UCSD-AML1 (cell line): ENCODE results near the gene OBP2A.
"Not testable (repeated sequence)": the region's sequence is repeated elsewhere in the genome, so short reads cannot be mapped to it uniquely, and the experiment has no call there.

Experiments used
- DNase-seq: peaks from one replicate; lab custom pipeline; 2025; ENCODE audit not compliant: unreplicated experiment; lab: John Stamatoyannopoulos, UW

The OBP2A gene

DNA sequence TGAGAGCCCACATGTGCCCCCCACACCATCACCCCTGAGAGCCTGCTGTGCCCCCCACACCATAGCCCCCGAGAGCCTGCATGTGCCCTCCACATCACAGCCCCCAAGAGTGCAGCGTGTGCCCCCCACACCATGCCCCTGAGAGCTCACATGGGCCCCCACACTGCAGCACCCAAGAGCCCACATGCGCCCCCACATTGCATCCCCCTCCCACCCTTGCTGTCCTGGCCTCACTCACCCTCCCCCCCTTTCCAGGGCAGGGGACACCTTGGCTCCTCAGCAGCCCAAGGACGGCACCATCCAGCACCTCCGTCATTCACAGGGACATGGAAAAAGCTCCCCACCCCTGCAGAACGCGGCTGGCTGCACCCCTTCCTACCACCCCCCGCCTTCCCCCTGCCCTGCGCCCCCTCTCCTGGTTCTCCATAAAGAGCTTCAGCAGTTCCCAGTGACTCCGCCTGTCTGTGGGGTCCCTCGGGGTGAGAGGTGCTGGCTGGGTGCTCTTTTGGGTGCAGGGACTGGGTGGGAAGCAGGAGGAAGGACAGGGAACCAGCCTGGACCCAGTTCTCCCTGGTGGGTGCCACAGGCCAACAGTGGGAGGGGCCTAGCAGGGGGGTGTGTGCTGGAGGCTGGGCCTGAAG is 19.7 kb upstream of the OBP2A start:
- no peak for DNase-seq

DNA sequence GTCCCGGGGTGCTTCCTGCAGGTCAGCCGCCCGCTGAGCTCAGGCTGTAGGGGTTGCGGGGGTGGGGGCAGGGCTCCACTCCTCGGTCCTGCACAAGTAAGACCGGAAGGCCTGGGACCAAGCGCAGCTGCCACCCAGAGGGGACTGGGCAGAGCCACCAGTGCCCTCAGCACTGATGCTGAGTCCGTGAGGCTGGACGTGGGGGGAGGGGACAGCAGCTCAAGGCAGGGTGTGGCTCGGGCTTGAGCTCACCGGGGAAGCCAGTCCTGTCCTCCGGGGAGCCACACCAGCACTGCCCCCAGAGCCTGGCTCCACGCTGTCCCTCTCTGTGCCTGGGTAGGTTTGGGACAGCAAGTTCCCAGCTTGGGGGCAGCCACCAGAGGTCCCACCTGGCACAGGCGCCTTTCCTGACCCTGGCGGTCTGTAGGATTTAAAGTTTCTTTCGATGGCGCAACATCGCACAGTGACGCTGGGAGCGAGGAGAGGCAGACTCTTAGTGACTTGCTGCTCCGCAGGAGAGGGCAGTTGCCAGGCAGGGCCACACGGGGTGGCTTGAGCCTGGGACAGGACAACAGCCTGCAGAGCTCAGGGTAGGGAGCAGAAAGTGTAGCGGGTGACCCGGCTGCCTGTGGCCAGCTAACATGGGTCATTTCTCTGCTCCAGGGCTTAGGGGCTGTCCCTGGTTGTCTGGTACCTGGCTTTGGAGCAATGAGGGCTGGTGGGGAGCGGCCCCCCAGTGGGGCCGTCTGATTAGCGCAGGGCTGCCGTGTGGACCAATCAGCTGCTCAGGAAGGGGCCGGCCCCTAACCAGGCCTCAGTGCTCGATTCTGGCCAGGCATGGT is 19.0 kb upstream of the OBP2A start:
- DNase-seq, result no peak

GRCh38 chr9:135528842-135529435 is 17.0 kb upstream of the OBP2A start:
- DNase-seq, result not testable (repeated sequence)

DNA sequence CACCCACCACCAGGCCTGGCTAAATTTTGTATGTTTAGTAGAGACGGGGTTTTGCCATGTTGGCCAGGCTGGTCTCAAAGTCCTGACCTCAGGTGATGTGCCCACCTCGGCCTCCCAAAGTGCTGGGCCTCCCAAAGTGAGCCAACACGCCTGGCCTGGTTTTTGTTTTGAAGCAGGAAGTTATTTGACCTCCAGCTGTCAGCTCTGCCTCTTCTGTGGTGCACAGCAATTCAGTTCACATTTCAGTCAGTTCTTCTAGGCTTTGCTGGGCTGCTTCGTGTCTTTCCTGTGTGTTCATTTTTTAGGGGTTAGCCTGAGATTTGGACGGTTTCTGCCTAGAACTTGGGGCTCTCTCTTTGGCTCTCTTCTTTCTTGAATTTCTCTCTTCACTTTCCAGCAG is 15.8 kb upstream of the OBP2A start:
- DNase-seq, result no peak

DNA sequence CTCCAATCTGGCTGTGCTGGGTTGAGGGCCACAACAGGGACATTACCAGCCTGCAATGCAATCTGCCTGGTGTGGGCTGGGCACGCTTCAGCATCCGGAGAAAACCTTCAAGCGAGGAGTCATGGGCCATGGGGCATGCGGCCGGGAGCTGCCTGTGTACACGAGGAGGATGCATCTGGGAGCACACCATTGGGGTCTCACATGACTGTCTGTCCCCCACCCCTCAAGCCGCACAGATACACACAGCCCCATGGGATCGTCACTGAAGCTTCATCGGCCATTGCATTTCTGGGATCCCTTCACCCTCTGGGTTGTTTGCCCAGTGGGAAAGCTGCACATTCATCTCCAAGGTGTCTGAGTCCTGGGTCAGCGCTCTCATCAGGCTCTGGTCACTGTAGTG is 14.8 kb upstream of the OBP2A start:
- no peak for DNase-seq

DNA sequence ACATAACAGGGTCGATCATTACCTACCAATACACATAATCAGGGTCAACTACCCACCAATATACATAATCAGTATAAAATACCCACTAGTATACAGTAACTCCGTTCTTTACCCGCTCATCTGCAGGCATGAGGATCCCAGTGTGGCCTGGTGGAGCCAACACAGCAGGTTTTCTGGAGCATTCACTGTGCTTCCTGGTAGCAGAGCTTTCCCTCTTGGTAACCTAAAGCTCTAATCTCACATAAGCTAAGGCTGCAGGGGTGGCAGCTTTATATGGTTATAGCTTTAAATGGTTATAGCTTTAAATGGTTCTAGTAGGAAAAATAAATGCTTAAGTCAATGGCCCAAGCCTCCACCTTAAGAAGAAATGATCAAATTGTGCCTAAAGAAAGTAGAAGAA is 12.8 kb upstream of the OBP2A start:
- DNase-seq, result no peak

GRCh38 chr9:135533674-135534073 is 12.3 kb upstream of the OBP2A start:
- DNase-seq, result no peak

DNA sequence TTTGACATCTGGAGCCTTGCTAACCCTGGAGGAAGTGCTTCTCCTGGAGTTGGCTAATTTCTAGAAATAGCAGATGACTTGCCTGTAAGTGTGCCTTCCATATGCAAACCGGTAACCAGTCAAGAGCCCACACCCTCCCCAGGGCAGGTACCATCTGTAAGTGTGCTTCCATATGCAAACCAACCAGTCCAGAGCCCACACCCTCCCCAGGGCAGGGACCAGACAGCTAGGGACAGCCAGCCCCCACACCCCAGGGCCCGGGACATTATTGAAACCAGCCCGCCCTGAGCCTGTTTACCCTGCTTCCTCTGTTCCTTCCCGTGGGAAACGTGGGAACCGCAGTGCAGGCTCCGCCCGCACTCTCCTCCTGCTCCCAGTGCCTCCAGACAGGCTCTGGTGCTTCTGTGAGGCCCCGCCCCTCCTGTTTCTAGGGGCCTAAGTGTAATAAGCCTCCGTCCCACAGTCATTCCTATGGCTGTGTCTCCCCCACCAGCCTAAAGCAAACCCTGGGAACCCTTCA is 11.7 kb upstream of the OBP2A start:
- DNase-seq, result not testable (repeated sequence)

- not testable (repeated sequence) for DNase-seq
Measured at GRCh38 chr9:135534826-135535225, 11.1 kb upstream of the OBP2A start.

DNA sequence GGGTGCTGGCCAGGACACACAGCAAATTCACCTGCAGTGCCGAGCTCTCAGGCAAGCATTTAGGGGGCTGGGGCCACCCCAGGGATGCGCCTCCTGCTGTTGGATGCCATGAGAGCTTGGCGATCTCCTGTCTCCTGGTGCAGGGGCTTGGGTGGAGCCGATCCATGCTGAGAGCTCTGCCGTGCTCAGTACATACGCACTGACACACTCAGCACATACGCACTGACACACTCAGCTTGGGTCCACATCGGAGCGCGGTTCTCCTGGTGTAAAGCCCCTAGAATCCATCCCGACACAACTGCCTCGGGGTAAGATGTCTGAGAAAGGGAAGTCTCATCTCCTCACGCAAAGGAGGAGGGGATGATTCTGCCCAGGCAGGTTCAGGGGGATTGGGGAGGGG is 10.3 kb upstream of the OBP2A start:
- not testable (repeated sequence) for DNase-seq

DNA sequence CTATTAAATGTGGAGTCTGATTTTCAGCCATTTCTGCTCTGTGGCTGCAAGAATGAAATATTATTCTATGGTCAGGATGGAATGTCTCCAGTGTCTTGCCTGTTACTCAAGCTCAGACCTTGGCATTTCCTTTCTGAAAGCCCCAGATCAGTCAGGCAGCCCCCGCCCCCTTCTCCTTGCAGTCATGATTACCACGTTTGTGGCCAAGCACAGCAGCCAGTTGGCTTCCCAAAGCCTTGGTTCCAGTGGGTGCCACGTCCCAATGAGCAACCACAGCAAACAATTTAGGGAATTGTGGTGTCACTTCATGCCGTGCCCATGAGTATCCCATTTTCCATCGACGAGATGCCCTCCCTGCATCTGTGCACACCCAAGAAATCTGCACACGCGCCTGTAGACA is 9.7 kb upstream of the OBP2A start:
- DNase-seq, result no peak

DNA sequence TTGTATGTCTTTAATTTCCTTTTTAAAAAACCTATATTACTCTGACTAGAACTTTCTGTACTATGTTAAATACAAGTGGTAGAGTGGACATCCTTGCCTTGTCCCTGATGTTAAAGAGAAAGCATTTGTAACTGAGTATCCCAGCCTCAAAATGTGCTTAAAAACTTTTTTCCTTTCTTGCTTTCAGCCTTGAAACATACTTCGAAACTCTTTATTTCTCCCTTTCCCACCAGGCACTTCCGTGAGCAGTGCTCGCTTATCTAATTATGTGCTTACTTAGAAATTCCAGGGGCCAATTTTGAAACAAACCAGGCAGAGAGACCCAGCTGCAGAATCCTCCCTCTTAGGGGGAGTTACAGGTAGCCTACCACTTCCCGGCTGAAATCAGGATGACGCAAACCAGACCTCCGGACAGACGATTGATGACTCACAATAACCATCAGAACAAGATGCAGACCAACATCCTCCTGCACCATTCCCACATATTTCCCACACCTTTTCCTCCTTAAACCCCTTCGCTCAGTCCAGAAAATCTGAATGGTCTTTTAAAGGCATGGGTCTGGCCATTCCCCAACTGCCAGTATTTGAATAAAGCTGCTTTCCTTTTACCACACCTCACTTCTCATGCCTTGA is 2.5 kb upstream of the OBP2A start:
- not testable (repeated sequence) for DNase-seq

DNA sequence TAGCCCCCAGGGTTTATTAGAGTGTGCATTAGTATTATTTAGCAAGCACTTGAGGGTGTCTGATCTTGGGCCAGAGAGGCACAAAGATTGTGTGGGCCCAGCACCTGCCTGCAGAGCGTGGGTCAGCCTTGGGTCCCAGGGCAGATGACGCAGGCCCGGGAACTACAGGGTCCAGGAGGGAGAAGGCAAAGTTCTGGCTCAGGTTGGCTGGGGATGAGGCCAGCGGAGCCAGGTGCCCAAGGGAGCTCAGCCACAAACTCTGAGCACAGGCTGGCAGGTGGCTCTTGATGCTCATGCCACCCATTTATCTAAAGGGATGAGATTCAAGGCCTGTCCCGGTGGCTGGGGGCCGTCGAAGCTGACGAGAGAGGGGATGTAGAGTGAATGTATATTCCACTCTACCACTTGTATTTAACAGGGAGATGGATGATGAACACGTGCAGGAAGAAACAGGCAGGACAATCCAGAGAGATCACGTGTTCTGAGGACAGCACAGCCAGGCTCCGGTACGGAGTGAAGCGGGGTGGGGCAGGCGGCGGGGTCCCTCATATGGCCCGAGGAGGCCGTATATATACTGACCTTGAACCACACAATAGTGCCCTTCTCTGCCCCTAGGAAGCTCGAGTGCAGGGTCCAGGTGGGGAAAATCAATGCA is 818 bp upstream of the OBP2A start:
- no peak for DNase-seq

DNA sequence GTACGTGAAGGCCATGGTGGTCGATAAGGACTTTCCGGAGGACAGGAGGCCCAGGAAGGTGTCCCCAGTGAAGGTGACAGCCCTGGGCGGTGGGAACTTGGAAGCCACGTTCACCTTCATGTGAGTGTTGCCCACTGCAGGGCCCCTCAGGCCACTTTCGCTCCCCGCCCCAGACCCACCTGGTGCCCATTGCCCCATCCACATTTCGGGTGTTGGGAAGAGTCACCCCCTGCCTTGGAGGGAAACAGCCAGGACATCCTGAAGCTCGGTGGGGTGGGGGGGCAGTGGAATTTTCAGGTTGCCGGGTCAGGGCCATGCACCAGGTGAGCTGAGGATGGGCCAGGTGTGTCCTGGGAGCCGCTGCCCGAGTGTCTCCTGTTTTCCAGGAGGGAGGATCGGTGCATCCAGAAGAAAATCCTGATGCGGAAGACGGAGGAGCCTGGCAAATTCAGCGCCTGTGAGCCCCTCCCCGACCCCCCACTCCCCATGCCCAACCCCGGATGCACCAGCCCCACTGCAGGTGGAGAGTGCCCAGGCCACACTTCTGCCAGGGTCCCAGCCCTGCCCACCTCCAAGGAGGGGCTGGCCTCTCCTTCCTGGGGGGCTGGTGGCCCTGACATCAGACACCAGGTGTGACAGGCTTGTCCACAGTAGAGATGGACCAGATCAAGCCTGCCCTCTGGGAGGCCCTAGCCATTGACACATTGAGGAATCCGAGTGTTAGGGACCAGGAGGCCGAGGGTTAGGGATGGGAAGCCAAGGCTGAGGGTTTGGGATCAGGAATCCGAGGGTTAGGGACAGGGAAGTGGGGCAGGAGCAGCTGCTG is 1.1 kb downstream of the OBP2A start:
- DNase-seq, result not testable (repeated sequence)

- no peak for DNase-seq
Measured at GRCh38 chr9:135547756-135548736, 2.1 kb downstream of the OBP2A start.

- DNase-seq, result not testable (repeated sequence)
Measured at GRCh38 chr9:135549478-135550343, 3.8 kb downstream of the OBP2A start.

- DNase-seq, result no peak
Measured at GRCh38 chr9:135550344-135550918, 4.5 kb downstream of the OBP2A start.

DNA sequence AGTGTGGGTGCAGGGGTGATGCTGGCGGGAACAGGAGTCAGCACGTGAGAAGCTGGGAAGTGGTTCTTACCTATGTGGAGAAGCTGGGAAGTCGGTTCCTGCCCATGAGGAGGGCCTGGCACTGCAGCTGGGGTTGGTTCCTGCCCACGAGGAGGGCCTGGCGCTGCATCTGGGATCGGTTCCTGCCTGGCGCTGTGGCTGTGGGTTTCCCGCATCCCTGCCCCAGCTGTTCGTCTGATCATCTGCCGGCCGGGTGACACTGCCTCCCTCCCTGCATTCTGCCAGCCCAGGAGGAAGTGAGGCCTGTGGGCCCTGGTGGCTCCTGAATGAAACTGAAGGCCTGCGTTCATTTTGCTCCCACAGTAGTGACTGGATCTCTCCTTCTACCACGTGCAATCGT is 5.1 kb downstream of the OBP2A start:
- no peak for DNase-seq
